Measurements from ENCODE around the gene CSN3. TPM values are rescaled to one million over a fixed set of nuclear protein-coding genes. Genes with fewer than 3 reads are reported as not detected.
A peak's percentile ranks its signal among the peaks of the same experiment; 100 is the strongest.
"Not testable (repeated sequence)": the region's sequence is repeated elsewhere in the genome, so short reads cannot be mapped to it uniquely, and the experiment has no call there.

Gene CSN3
- total RNA-seq = not detected
- long read RNA-seq = 0 reads

- H3K4me1 ChIP-seq; H3K27me3 ChIP-seq (ENCODE audit: low read depth); DNase-seq; H3K9me3 ChIP-seq; H3K4me3 ChIP-seq; intact Hi-C loops (cut with DNase I); H3K27ac ChIP-seq; ATAC-seq; H3K36me3 ChIP-seq: not testable (repeated sequence)
Observed at GRCh38 chr4:70242297-70242696, at the start of gene CSN3. TSS of gene CSN3 (plus strand) at chr4:70242597. CDS start at chr4:70244820, 2,223 bp downstream.

DNA sequence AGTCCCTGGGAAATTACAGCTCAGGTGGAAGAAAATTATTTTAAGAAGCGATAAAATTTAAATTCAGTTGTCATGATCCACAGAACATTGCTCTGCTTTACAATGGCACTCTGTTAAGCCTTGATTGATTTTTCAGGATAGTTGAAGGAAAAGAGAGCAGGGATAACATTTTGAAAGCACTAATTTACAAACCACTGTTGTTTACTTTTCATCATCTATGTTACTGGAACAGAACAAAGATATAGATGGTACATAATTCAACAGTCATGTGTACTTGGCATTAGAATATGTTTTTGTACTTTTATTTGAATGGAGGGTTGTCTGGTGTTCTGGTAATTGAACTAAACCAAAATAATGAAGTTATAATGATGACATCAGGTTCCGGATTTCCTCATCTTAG, 49.5 kb upstream of the CSN3 start:
- Histone ChIP-seq H3K4me3 (no peak overlapping the region), H3K27ac (no peak overlapping the region), H3K36me3 (no peaks in the 10 kb centered on the region), H3K27me3 (ENCODE audit: low read depth) (no peaks in the 10 kb centered on the region), H3K4me1 (no peaks in the 10 kb centered on the region), H3K9me3 (no peaks in the 10 kb centered on the region)
- TF ChIP-seq CTCF (IDR thresholded peaks at IDR 0.05) = no peak
- no peak for DNase-seq
- intact Hi-C loops (cut with DNase I) = no loop called here
- ATAC-seq = no peak

DNA sequence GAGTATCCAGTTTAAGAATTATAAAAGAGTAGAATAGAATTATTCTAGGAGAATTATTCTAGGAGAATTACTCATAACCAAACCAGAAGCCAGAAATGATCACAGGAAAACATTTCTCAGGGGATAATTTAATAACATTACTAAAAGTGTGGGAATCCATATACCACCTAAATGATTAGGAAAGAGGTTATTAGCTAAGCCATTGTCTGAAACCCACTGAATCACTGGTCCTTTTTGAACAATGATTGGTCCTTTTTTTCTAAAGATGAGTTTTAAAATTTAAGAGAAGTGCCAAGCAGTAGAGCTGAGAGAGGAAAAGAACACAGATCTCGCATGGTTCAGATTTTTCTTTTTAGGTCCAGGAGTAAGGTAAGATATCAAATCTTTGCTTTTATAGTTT, 47.0 kb upstream of the CSN3 start, which contains the start of gene ODAM:
Gene ODAM, plus strand, starts transcription at position 301 of the 400 bp plus-strand sequence. CDS start 819 bp downstream, outside the sequence.
- intact Hi-C loops (cut with DNase I) = no loop called here
- TF ChIP-seq CTCF (IDR thresholded peaks at IDR 0.05) = no peak
- ATAC-seq (no peak), DNase-seq (no peak)
- Histone ChIP-seq H3K27me3 (ENCODE audit: low read depth) (no peaks in the 10 kb centered on the region), H3K27ac (no peak within 1 kb of the TSS), H3K9me3 (no peaks in the 10 kb centered on the region), H3K36me3 (no peaks in the 10 kb centered on the region), H3K4me1 (no peaks in the 10 kb centered on the region), H3K4me3 (no peak within 1 kb of the TSS)

DNA sequence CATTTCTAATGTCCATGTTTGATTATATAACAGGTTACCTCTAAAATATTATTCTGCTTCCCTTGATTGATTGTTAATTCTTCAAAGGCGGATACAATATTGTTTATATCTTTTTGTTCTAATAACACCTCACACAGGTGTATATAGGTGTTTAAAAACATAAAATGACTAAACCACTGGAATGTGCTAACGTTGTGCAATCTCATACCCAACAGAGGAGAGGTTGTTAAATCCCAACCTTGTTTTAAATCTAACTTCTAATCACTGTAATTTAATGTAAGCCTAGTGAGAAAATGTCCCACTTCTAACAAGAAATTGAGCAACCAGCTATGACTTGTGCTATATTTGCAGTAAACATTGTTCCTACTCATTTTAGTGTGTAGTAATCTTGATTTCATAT, 45.5 kb upstream of the CSN3 start:
- ATAC-seq = peak in 1 of 2 donors; percentile 62

GRCh38 chr4:70197842-70198241, 44.6 kb upstream of the CSN3 start:
- peak overlapping the region; percentile 5 for H3K27ac ChIP-seq
- no peaks in the 10 kb centered on the region for H3K27me3 ChIP-seq (ENCODE audit: low read depth)
- no peaks in the 10 kb centered on the region for H3K36me3 ChIP-seq
- peak; percentile 47 for DNase-seq
- no peak overlapping the region for H3K4me3 ChIP-seq
- TF ChIP-seq CTCF (IDR thresholded peaks at IDR 0.05) = no peak
- ATAC-seq = peak; percentile 87 to 97
- H3K9me3 ChIP-seq = no peaks in the 10 kb centered on the region
- intact Hi-C loops (cut with DNase I) = no loop called here
- no peaks in the 10 kb centered on the region for H3K4me1 ChIP-seq

More for the DNA sequence above, 45.5 kb upstream of the CSN3 start:
- Histone ChIP-seq H3K27me3 (ENCODE audit: low read depth) (no peaks in the 10 kb centered on the region), H3K36me3 (no peaks in the 10 kb centered on the region), H3K4me3 (no peak overlapping the region), H3K9me3 (no peaks in the 10 kb centered on the region), H3K27ac (no peak overlapping the region), H3K4me1 (no peaks in the 10 kb centered on the region)
- no peak for DNase-seq
- no peak for TF ChIP-seq CTCF (IDR thresholded peaks at IDR 0.05)
- intact Hi-C loops (cut with DNase I) = no loop called here

DNA sequence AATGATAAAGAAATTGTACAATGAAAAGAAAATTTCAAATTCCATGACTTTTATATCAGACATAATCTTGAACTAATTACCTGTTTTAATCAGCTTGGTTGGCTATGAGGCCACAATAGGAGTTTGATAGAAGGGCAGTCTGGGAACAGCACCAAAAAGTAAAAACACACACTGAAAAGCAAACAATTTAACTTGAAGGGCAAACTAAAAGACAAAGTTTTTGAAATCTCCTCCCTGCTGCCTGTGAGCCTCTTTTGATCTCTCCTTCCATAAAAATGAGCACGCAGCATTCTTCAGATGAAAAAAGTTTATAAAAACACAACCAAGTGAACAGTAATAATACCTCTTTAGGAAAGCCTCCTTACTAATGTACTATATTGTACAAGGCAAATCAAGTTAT, 38.8 kb upstream of the CSN3 start:
- Histone ChIP-seq H3K4me1 (no peaks in the 10 kb centered on the region), H3K36me3 (no peaks in the 10 kb centered on the region), H3K4me3 (no peak overlapping the region), H3K9me3 (no peaks in the 10 kb centered on the region), H3K27ac (no peak overlapping the region), H3K27me3 (ENCODE audit: low read depth) (no peaks in the 10 kb centered on the region)
- DNase-seq (no peak), ATAC-seq (no peak)
- TF ChIP-seq CTCF (IDR thresholded peaks at IDR 0.05) = no peak
- intact Hi-C loops (cut with DNase I) = no loop called here

DNA sequence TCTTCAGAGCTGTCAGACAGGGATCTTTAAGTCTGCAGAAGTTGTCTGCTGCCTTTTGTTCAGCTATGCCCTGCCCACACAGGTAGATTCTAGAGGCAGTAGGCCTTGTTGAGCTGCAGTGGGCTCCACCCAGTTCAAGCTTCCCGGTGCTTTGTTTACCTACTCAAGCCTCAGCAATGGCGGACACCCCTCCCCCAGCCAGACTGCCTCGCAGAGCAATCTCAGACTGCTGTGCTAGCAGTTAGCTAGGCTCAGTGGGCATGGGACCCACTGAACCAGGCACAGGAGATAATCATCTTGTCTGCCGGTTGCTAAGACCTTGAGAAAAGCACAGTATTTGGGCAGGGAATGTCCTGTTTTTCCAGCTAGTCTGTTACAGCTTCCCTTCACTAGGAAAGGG, 29.6 kb upstream of the CSN3 start:
- DNase-seq; ATAC-seq; intact Hi-C loops (cut with DNase I); H3K4me3 ChIP-seq; H3K4me1 ChIP-seq; H3K9me3 ChIP-seq; H3K27me3 ChIP-seq (ENCODE audit: low read depth); H3K27ac ChIP-seq; H3K36me3 ChIP-seq: not testable (repeated sequence)

- H3K9me3 ChIP-seq; H3K36me3 ChIP-seq; H3K27me3 ChIP-seq (ENCODE audit: low read depth); intact Hi-C loops (cut with DNase I); H3K4me3 ChIP-seq; H3K27ac ChIP-seq; DNase-seq; ATAC-seq; H3K4me1 ChIP-seq: not testable (repeated sequence)
Observed at GRCh38 chr4:70216109-70216508, 26.3 kb upstream of the CSN3 start.

DNA sequence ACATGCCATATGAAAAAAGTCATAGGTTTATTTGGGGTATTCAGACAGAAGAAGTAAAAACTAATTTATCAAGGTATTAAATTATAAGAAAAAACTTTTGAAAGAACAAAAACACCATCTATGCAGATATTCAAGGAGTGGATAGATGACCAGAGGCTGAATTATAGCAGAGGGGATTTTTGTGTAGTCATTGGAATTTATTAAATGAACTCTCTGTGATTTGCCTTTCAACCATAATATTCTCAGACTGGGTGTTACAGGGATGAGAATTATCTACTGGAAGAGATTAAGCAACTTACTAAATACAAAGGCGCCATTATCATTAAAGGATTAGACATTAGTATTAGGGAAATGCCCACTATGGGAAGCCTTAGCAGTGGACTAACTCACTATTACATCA, 25.8 kb upstream of the CSN3 start:
- H3K9me3 ChIP-seq; H3K4me1 ChIP-seq; H3K27me3 ChIP-seq (ENCODE audit: low read depth); DNase-seq; H3K36me3 ChIP-seq; intact Hi-C loops (cut with DNase I); H3K4me3 ChIP-seq; H3K27ac ChIP-seq; ATAC-seq: not testable (repeated sequence)
